ENCODE results near the gene RTN4. TPM values are rescaled to one million over a fixed set of nuclear protein-coding genes. Genes with fewer than 3 reads are reported as not detected.
A peak's percentile ranks its signal among the peaks of the same experiment; 100 is the strongest.

Gene RTN4
- total and polyA plus RNA-seq, 7 donors: 168 to 542 (median 289) TPM

GRCh38 chr2:54984476-54984875, 65.8 kb downstream of the RTN4 start:
- ATAC-seq (no peak), DNase-seq (no peak)
- Histone ChIP-seq H3K36me3 (ENCODE audit: insufficient read depth in 1 of 2, low read depth in 1 of 2) (peaks cover 12 to 28% of the 10 kb centered on the region in 2 donors), H3K4me3 (peak overlapping the region; percentile 26), H3K4me1 (peaks cover 92% of the 10 kb centered on the region), H3K9me3 (no peaks in the 10 kb centered on the region), H3K27me3 (ENCODE audit: insufficient read depth in 3 of 3, low read length in 2 of 3) (no peaks in the 10 kb centered on the region), H3K27ac (peak overlapping the region; percentile 95)
- no peak for TF ChIP-seq CTCF (IDR thresholded peaks at IDR 0.05)
- intact Hi-C loops (cut with DNase I): loop anchor here in 1 of 2 donors (5.0 kb wide), 1 partner anchor 82 kb away; no protein-coding TSS in a partner anchor

- no peak for DNase-seq
- H3K9me3 ChIP-seq: no peaks in the 10 kb centered on the region
- intact Hi-C loops (cut with DNase I): loop anchor here in 1 of 2 donors (5.0 kb wide), 1 partner anchor 81 kb away; no protein-coding TSS in a partner anchor
- peak overlapping the region; percentile 95 for H3K27ac ChIP-seq
- peak overlapping the region; percentile 26 for H3K4me3 ChIP-seq
- H3K4me1 ChIP-seq: peaks cover 94% of the 10 kb centered on the region
- no peak for TF ChIP-seq CTCF (IDR thresholded peaks at IDR 0.05)
- 14 to 21% (median 15%) methylated on average over 3 of the region's 3 CpGs for whole genome bisulfite sequencing, 3 donors
- ATAC-seq: peak; percentile 69 to 86 (median 74)
- H3K27me3 ChIP-seq (ENCODE audit: insufficient read depth in 3 of 3, low read length in 2 of 3): no peaks in the 10 kb centered on the region
- peaks cover 12 to 28% of the 10 kb centered on the region in 2 donors for H3K36me3 ChIP-seq (ENCODE audit: insufficient read depth in 1 of 2, low read depth in 1 of 2)
Measured at GRCh38 chr2:54983345-54984220, 66.7 kb downstream of the RTN4 start.

- peak overlapping the region; percentile 52 for H3K4me3 ChIP-seq
- H3K4me1 ChIP-seq: peaks cover 90% of the 10 kb centered on the region
- H3K27me3 ChIP-seq (ENCODE audit: insufficient read depth in 3 of 3, low read length in 2 of 3): no peaks in the 10 kb centered on the region
- DNase-seq (no peak), ATAC-seq (peak; percentile 50 to 62 (median 59))
- peaks cover 12 to 17% of the 10 kb centered on the region in 2 donors for H3K36me3 ChIP-seq (ENCODE audit: insufficient read depth in 1 of 2, low read depth in 1 of 2)
- peak overlapping the region; percentile 95 for H3K27ac ChIP-seq
- intact Hi-C loops (cut with DNase I): loop anchor here (2.0 to 5.0 kb wide), 3 partner anchors 21 to 79 kb away; no protein-coding TSS in a partner anchor
- no peaks in the 10 kb centered on the region for H3K9me3 ChIP-seq
- TF ChIP-seq CTCF (IDR thresholded peaks at IDR 0.05): no peak
- WGBS, 3 donors: 24 to 43% (median 40%) methylated on average over 2 of the region's 2 CpGs
Measured at GRCh38 chr2:54981385-54981784, 68.9 kb downstream of the RTN4 start.

GRCh38 chr2:54979321-54980044, 70.8 kb downstream of the RTN4 start:
- Histone ChIP-seq H3K4me3 (peak overlapping the region; percentile 52), H3K27me3 (ENCODE audit: insufficient read depth in 3 of 3, low read length in 2 of 3) (no peaks in the 10 kb centered on the region), H3K4me1 (peaks cover 89% of the 10 kb centered on the region), H3K27ac (peak overlapping the region; percentile 95), H3K36me3 (ENCODE audit: insufficient read depth in 1 of 2, low read depth in 1 of 2) (peaks cover 8 to 9% of the 10 kb centered on the region in 2 donors), H3K9me3 (no peaks in the 10 kb centered on the region)
- WGBS, 3 donors: 35 to 44% (median 37%) methylated on average over 4 of the region's 4 CpGs
- intact Hi-C loops (cut with DNase I): loop anchor here (2.0 to 10.0 kb wide), 4 partner anchors 23 to 77 kb away; no protein-coding TSS in a partner anchor
- no peak for TF ChIP-seq CTCF (IDR thresholded peaks at IDR 0.05)
- peak in 3 of 4 donors; percentile 40 to 58 (median 51) for ATAC-seq
- no peak for DNase-seq
